ENCODE measurements around the gene KCNG2.

KCNG2 gene

GRCh38 chr18:79799619-79800370 lies 2.1 kb downstream of the KCNG2 start:
- TF ChIP-seq CTCF (conservative IDR thresholded peaks at IDR 0.05; ENCODE audit: low read depth, low read length), result no peak
- Histone ChIP-seq H3K36me3 (ENCODE audit: insufficient read depth) (no peaks in the 10 kb centered on the region), H2AFZ (ENCODE audit: low read depth) (no peak overlapping the region), H3K79me2 (ENCODE audit: insufficient read depth, low read depth) (no peaks in the 10 kb centered on the region), H3K27ac (no peak overlapping the region), H3K4me1 (ENCODE audit: low read depth, poor library complexity, severe bottlenecking) (no peaks in the 10 kb centered on the region), H3K27me3 (ENCODE audit: insufficient read depth, low read depth) (no peaks in the 10 kb centered on the region), H3K9ac (no peak overlapping the region), H3K4me3 (IDR thresholded peaks at IDR 0.05; ENCODE audit: insufficient read depth, low read depth, low read length) (no peak overlapping the region), H4K20me1 (ENCODE audit: insufficient read depth) (no peaks in the 10 kb centered on the region), H3K4me2 (no peak overlapping the region)

GRCh38 chr18:79800371-79801180 lies 2.8 kb downstream of the KCNG2 start:
- Histone ChIP-seq H3K4me2 (no peak overlapping the region), H2AFZ (ENCODE audit: low read depth) (no peak overlapping the region), H3K4me3 (IDR thresholded peaks at IDR 0.05; ENCODE audit: insufficient read depth, low read depth, low read length) (no peak overlapping the region), H4K20me1 (ENCODE audit: insufficient read depth) (no peaks in the 10 kb centered on the region), H3K79me2 (ENCODE audit: insufficient read depth, low read depth) (no peaks in the 10 kb centered on the region), H3K36me3 (ENCODE audit: insufficient read depth) (no peaks in the 10 kb centered on the region), H3K9ac (no peak overlapping the region), H3K27me3 (ENCODE audit: insufficient read depth, low read depth) (no peaks in the 10 kb centered on the region), H3K4me1 (ENCODE audit: low read depth, poor library complexity, severe bottlenecking) (no peaks in the 10 kb centered on the region), H3K27ac (no peak overlapping the region)
- TF ChIP-seq CTCF (conservative IDR thresholded peaks at IDR 0.05; ENCODE audit: low read depth, low read length), result no peak

GRCh38 chr18:79801217-79801616 lies 3.5 kb downstream of the KCNG2 start:
- Histone ChIP-seq H3K36me3 (ENCODE audit: insufficient read depth) (no peaks in the 10 kb centered on the region), H3K9ac (no peak overlapping the region), H3K4me1 (ENCODE audit: low read depth, poor library complexity, severe bottlenecking) (no peaks in the 10 kb centered on the region), H3K79me2 (ENCODE audit: insufficient read depth, low read depth) (no peaks in the 10 kb centered on the region), H4K20me1 (ENCODE audit: insufficient read depth) (no peaks in the 10 kb centered on the region), H2AFZ (ENCODE audit: low read depth) (no peak overlapping the region), H3K27me3 (ENCODE audit: insufficient read depth, low read depth) (no peaks in the 10 kb centered on the region), H3K4me2 (no peak overlapping the region), H3K4me3 (IDR thresholded peaks at IDR 0.05; ENCODE audit: insufficient read depth, low read depth, low read length) (no peak overlapping the region), H3K27ac (no peak overlapping the region)
- no peak for TF ChIP-seq CTCF (conservative IDR thresholded peaks at IDR 0.05; ENCODE audit: low read depth, low read length)

GRCh38 chr18:79801641-79802040 lies 3.9 kb downstream of the KCNG2 start:
- Histone ChIP-seq H3K4me1 (ENCODE audit: low read depth, poor library complexity, severe bottlenecking) (no peaks in the 10 kb centered on the region), H2AFZ (ENCODE audit: low read depth) (no peak overlapping the region), H3K4me3 (IDR thresholded peaks at IDR 0.05; ENCODE audit: insufficient read depth, low read depth, low read length) (no peak overlapping the region), H3K9ac (no peak overlapping the region), H3K4me2 (no peak overlapping the region), H4K20me1 (ENCODE audit: insufficient read depth) (no peaks in the 10 kb centered on the region), H3K36me3 (ENCODE audit: insufficient read depth) (no peaks in the 10 kb centered on the region), H3K79me2 (ENCODE audit: insufficient read depth, low read depth) (no peaks in the 10 kb centered on the region), H3K27ac (no peak overlapping the region), H3K27me3 (ENCODE audit: insufficient read depth, low read depth) (no peaks in the 10 kb centered on the region)
- TF ChIP-seq CTCF (conservative IDR thresholded peaks at IDR 0.05; ENCODE audit: low read depth, low read length), result no peak

Data from KMS-11 (cell line).